Hematopoietic multipotent progenitor cell treated with erythropoietin and hydrocortisone succinate and interleukin-3 and kit ligand, for 6 days (in vitro differentiated cells): ENCODE results near the gene ARHGAP1.

Experiments used
- DNase-seq: peaks from one replicate; pipeline ENCODE4 v3.0.0-alpha.2; 2015

The ARHGAP1 gene

DNA sequence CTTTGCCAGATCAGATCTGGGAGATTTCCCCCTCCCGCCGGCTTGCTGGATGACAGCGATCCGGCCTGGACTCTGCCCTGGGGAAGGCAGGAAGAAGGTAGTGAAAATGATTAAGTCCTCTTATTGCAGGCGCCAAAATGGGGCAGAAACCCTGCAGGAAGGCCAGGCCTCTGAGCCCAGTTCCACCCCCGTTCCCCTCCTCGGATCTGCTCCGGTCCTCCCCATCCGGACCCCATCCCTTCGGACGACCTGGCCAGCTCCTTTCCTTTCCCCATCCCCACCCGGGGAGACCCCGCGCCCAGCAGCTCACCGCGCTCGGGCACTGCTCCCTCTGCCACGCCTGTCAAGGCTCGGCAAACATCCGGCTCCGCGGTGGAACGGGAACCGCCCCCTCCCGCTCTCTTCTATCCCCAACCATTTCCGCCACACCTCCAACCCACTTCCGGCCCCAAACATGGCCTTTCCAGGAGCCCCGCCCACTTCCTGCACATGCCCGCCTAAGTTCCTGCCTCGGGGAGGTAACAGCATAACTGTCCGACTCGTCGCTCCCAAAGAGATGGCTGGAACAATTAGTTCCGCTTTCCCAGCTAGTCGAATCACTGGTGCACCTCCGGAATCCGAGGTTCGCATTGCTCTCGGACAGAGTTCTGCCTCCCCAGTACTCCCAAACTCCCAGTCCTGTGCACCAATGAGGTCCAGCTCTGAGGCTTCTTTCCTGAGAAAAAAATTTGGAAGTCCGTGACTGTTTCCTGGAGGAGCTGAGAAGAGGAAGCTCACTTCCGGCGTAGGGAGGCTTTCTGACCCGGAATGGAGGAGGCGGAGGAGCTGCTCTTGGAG, at the start of gene ARHGAP1, which contains the start of gene ZNF408:
Gene ARHGAP1 (minus strand): TSS at position 379 of the 837 bp plus-strand sequence. CDS start 4,512 bp downstream, outside the sequence.
Gene ZNF408 (plus strand): TSS at position 791 of the 837 bp plus-strand sequence. CDS start 17 bp downstream, at position 808.
- DNase-seq: peak; percentile 100

DNA sequence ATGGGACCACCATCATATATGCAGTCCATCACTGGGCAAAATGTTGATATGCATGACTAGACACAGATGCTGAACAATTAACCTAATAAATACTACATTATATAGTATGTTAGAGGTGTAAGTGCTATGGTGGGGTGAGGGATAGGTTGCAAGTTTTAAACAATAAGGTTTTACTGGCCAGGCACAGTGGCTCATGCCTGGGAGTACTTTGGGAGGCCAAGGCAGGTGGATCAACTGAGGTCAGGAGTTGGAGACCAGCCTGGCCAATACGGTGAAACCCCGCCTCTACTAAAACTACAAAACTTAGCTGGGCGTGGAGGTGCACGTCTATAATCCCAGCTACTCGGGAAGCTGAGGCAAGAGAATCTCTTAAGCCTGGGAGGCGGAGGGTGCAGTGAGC, 46.7 kb upstream of the ARHGAP1 start:
- DNase-seq: no peak

DNA sequence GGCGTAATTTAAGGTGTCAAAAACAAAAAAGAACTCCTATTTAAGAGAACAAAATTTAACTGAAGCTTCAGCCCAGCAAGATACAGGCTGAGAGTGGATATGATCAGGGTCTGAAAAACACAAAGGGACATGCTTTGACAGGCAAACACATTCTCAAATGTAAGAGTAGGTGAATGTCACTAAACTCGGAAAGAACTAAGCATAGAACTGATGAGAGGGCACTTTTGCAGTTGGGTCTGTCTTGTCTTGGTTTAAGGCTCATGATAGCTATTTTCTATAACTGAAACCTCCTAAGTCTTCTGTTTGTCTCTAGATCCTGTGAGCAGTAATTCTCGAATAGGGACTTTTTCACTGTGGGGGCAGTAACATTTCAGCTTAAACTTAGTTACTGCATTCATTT, 45.6 kb upstream of the ARHGAP1 start:
- no peak for DNase-seq

DNA sequence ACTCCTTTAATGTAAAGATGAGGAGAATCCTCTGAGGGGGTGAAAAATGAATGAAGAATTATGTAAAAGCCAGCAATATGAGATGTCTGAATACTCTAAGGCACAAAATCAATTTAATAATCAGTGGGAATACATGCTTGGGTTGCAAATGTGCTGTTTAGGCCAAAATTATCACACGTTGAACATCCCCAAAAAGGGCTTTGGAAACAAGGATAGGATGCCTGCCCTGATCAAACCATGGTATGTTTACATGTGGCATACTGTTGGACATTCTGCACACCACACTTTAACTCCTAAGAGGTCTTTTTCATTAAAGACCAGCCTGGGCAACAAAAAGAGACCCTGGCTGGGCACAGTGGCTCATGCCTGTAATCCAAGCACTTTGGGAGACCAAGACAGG, 44.9 kb upstream of the ARHGAP1 start:
- no peak for DNase-seq

DNA sequence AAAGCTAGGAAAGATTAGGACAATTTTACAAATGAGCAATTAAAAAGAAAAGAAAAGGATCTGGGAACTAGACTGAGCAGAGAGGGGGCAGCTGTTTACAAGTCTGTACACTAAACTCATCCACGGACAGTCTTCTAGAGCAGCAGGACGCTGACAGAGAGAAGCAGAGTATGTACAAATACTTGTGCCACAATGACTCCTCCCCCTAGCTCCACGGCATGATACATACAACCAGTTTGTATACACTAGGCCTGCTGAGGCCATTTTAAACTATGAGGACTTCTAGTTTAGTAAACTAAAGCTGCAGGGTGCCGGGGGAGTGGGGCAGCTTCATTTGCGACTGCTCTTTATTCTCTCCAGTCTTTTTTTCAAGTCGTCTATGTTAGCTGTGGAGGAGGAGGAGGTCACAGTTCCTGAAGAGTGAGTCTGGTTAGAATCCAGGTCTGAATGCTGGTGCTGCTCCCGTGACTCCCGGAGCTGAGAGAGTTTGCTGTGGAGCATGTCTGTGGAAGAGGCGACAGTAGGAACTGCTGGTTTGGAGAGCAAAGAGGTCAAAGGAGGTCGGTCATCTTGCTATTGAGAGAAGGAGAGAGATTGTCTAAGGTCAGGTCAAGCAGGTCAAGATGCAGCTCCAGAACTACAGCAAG, 43.4 kb upstream of the ARHGAP1 start:
- DNase-seq: no peak

DNA sequence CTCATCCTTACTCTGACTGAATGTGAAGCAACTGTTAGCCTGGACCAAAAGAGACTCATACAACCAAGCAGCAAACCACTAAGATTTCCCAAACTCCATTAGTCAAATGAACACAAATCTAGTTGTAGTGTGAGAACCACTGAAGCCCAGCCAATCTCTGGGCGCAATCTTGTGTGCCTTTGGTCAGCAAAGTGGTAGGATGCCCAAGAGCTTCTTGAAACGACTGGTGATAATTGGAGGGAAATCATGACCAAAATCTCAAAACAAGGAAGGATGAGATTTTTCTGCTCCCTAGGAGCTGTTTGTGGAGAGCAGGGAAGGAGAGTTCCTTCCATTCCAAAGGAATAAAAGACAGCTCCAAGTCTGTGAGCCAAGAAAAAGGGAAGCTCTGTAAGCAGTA, 42.6 kb upstream of the ARHGAP1 start:
- DNase-seq: no peak

DNA sequence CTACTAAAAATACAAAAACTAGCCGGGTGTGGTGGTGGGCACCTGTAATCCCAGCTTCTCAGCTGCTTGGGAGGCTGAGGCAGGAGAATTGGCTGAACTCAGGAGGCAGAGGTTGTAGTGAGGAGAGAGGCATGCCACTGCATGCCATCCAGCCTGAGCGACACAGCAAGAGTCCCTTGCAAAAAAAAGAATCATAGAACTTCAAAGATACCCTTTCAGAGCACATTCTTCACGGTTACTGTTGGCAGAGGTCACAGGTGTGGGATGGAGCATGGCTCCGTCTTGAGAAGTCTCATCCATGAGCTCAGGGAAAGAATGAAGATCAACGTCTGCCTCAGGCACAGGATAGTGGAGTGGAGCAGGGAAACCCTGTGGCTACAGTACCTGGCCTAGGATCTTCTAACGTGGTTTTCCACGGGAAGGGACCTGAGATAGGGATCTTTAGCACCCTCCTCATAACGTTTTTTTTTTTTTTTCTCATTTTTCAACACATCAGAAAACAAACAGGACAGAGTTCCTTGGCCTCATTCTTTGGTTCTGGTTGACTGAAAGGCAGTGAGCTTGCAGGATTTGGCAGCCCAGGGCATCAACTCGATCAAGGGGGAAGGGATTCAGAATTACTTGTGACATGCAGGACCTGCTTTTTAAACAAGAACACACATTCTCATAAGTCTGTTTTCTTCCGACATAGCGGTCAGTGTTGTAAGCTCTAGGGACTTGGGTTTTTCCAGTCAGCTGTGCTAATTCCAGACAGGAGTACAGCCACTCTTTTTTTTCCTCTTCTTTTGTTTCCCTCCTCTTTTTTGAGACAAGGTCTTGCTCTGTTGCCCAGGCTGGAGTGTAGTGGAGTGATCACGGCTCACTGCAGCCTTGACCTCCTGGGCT, 41.4 kb upstream of the ARHGAP1 start:
- DNase-seq: no peak

DNA sequence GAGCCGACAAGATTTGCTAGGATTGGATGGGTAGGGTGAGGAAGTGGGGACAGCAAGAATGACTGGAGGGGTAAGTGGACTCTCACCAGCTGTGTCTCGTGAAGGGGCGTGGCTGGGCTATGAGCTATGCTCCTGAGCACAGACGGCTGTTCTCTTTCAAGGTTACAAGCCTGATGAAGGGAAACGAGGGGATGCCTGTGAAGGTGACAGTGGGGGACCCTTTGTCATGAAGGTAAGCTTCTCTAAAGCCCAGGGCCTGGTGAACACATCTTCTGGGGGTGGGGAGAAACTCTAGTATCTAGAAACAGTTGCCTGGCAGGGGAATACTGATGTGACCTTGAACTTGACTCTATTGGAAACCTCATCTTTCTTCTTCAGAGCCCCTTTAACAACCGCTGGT, 38.5 kb upstream of the ARHGAP1 start:
- no peak for DNase-seq

DNA sequence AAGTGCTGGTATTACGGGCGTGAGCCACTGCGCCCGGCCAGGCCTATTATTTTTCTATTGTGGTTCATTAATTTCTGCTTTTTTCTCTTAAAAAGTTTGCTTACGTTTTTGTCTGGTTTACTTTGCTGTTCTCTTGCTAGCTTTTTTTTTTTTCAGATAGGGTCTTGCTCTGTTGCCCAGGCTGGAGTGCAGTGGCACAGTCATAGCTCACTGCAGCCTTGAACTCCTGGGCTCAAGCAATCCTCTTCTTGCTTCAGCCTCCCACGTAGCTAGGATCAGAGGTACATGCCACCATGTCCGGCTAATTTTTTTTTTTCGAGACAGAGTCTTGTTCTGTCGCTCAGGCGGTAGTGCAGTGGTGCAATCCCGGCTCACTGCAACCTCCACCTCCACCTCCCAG, 37.3 kb upstream of the ARHGAP1 start:
- DNase-seq: no peak

DNA sequence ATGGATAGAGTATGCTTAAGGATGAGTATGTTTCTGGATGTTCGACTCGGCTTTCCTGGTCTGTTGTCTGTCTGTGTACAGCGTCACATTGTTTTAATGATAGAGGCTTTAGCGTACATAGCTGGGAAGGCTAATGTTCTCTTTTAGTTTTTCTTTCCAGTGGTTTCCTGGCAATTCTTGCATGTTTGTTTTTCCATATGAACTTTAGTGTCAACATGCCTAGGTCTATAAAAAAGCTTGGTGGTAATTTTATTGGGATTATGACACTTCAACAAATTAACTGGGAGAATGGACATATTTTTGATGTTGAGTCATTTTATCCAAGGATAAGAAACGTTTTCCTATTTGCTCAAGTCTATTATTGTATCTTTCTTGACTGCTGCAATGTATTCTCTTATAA, 36.2 kb upstream of the ARHGAP1 start:
- DNase-seq: no peak

DNA sequence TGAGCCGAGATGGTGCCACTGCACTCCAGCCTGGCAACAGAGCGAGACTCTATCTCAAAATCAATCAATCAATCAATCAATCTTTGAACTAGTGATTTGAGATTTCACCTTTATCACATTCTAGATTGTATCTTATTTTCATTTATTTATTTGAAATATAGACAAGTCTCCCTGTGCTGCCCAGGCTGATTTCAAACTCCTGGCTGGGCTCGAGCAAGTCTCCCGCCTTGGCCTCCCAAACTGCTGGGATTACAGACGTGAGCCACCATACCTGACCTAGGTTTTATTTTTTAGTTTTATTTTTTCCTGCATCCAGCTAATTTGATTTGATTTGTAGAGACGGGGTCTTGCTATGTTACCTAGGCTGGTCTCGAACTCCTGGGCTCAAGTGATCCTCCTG, 35.7 kb upstream of the ARHGAP1 start:
- DNase-seq: no peak

DNA sequence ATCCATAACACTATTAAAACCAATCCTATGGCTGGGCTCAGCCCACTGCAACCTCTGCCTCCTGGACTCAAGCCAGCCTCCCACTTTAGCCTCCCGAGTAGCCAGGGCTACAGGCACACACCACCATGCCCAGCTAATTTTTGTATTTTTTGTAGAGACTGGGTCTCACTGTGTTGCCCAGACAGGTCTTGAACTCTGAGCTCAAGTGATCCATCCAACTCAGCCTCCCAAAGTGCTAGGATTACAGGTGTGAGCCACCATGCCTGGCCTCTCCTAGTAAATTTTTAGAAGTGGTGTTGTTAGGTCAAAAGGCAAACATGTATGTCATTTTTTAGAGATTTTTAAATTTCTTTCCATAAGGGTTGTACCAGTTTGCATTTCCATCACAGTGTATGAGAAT, 32.8 kb upstream of the ARHGAP1 start:
- DNase-seq: no peak

DNA sequence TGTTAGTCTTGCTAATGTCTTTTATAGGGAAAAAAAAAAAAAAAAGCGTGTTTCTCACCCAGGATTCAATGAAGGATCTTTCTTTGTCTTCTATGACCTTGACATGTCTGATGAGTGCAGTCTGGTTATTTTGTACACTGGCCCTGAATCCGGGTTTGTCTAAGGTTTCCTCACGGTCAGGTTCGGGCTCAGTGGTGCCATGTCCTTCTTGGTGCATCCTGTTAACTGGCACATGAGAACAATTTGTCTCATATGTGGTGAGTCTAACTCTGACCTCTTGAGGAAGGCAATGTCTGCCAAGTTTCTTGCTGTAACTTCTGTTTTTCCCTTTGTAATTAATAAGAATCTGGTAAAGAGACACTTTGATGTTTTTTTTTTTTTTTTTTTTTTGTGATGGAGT, 31.1 kb upstream of the ARHGAP1 start:
- no peak for DNase-seq

DNA sequence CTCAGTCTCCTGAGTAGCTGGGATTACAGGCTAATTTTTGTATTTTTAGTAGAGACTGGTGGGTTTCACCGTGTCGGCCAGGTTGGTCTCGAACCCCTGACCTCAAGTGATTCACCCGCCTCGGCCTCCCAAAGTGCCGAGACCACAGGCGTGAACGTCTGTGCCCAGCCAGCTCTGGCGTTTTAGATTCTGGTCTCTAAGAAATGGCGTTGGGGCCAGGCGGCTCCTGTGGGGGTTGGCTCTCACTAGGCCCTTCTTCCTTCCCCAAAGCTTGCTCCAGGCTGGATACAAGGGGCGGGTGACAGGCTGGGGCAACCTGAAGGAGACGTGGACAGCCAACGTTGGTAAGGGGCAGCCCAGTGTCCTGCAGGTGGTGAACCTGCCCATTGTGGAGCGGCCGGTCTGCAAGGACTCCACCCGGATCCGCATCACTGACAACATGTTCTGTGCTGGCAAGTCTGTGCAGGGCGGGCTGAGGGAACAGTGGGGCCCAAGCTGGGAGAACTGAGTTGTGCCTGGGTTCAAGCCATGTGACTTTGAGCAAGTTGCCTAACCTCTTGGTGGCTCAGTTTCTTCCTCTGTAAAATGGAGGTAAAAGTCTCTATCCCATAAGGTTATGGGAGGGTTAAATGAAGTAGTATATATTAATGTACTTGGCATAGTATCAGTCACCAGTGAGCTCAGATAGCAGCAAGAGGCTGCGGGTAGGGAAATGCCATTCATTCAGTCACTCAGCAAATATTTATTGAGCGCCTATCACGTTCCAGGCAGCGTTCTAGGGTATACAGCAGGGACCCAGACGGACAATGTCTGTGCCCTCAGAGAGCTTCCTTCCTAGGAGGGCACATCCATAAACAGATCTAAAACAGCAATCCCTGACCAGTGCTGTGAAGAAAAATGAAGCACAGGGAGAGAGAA, 28.9 kb upstream of the ARHGAP1 start:
- DNase-seq: no peak

DNA sequence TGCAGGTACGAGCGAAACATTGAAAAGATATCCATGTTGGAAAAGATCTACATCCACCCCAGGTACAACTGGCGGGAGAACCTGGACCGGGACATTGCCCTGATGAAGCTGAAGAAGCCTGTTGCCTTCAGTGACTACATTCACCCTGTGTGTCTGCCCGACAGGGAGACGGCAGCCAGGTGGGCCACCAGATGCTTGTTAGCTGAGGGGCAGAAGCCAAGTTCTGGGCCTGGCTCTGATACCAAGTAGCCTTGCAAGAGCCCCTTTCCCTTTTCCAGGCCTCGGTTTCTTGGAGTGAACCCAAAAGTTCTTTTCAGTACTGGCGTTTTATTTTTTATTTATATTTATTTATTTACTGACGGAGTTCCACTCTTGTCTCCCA, 28.2 kb upstream of the ARHGAP1 start:
- no peak for DNase-seq

DNA sequence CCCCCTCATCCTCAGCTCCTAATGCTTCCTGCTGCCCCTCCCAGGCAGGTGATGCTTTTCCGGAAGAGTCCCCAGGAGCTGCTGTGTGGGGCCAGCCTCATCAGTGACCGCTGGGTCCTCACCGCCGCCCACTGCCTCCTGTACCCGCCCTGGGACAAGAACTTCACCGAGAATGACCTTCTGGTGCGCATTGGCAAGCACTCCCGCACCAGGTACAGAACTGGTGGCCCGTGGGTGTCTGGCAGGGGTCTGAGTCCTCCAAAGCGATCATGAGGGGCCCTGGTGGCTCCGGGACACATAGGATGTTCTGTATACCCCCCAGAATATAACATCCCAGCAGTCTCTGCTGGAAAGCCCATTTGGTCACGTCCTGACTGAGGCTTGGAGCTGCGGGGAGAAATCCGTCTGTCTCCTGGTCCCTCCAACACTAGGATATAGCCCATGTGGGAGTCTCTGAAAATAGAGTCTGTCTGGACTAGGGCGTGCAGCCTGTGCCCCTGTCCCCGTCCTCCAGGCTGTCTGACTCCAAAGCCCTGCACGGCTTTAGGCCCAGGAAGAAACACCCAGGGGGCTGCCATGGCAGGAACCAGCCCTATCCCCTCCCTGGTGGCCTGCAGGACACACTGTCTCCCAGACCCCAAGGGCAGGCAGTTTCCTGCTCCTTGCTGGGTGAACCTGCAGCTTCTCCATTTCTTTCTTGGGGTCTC, 27.7 kb upstream of the ARHGAP1 start:
- no peak for DNase-seq

DNA sequence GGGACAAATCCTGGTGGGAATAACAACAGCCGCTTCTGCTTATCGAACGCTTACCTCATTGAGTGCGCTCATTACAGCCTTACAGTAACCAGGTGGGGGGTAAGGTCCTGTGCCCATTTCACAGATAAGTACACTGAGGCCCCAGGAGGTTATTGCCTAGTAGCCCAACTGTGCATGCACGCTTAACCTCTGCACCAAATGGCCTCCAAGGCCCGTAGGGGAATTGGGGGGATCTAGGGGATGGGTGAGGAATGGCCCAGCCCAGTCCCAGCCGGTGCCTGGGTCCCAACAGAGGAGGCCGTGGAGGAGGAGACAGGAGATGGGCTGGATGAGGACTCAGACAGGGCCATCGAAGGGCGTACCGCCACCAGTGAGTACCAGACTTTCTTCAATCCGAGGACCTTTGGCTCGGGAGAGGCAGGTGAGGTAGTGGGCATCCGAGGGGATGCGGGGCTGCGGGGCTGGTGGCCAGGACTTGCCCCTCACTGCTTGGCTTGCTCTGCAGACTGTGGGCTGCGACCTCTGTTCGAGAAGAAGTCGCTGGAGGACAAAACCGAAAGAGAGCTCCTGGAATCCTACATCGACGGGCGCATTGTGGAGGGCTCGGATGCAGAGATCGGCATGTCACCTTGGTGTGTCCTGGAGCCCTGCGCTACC, 25.9 kb upstream of the ARHGAP1 start:
- DNase-seq: no peak

DNA sequence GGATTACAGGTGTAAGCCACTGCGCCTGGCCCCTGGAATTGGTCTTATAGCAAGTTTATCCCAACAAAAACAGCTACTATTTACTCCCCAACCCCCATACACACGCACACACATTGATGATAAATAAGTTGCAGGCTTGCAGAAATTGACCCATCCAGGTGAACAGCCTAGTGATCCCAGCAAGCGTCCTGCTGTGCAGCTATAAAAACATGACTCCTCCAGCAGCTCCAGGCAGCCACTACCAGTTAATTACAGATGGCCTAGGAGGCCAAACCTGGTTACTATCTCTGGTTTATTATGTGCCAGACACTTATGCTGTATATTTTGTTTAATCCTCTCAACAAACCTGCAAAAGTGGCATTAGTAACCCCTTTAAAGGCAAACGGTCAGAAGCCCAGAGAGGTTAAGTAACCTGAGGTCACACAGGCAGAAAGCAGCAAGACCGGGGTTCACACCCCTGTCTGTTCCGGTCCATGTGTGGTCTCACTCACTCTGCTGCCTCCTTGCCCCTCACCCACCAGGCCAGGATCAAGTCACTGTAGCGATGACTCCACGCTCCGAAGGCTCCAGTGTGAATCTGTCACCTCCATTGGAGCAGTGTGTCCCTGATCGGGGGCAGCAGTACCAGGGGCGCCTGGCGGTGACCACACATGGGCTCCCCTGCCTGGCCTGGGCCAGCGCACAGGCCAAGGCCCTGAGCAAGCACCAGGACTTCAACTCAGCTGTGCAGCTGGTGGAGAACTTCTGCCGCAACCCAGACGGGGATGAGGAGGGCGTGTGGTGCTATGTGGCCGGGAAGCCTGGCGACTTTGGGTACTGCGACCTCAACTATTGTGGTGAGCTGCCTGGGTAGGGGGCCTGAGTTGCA, 25.2 kb upstream of the ARHGAP1 start:
- DNase-seq: no peak

DNA sequence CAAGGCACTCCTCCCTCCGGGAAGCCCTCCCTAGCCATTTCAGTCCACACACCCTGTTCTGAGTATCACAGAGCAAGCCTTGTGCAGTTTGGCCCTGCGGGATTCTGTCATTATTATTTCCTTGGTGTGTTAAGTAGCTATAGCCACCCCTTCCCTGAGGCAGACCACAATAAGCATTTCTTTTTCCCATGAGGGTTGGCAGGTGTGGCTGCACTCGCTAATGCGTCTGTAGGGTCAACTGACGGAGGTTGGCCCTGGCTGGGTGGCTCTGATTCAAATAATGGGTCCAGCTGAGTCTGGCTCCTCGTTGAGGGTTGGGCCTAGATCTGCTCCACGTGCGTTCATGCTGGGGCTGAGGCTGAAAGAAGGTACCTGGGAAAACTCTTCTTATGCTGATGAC, 23.7 kb upstream of the ARHGAP1 start:
- no peak for DNase-seq

DNA sequence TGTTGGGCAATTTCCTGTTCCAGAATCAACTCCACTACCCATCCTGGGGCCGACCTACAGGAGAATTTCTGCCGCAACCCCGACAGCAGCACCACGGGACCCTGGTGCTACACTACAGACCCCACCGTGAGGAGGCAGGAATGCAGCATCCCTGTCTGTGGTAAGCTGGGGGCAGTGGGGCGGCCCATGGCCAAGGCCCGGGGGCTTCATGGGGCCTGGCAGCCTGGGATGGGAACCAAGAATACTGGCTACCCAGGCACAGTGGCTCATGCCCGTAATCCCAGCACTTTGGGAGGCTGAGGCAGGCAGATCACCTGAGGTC, 22.9 kb upstream of the ARHGAP1 start:
- DNase-seq: no peak
